CD1c-positive myeloid dendritic cell (primary cell): ENCODE measurements around the gene TRIM56.
"Not testable (repeated sequence)": the region's sequence is repeated elsewhere in the genome, so short reads cannot be mapped to it uniquely, and the experiment has no call there.

Experiments used
- DNase-seq: peaks from one replicate; pipeline ENCODE4 v3.0.0-alpha.2; 2016; ENCODE audit errors: extremely low spot score

The TRIM56 gene

GRCh38 chr7:101092266-101092905 is 7.1 kb downstream of the TRIM56 start:
- not testable (repeated sequence) for DNase-seq

GRCh38 chr7:101093906-101094305 is 8.6 kb downstream of the TRIM56 start:
- no peak for DNase-seq

- DNase-seq, result no peak
Observed at GRCh38 chr7:101094376-101094775, 9.1 kb downstream of the TRIM56 start.

DNA sequence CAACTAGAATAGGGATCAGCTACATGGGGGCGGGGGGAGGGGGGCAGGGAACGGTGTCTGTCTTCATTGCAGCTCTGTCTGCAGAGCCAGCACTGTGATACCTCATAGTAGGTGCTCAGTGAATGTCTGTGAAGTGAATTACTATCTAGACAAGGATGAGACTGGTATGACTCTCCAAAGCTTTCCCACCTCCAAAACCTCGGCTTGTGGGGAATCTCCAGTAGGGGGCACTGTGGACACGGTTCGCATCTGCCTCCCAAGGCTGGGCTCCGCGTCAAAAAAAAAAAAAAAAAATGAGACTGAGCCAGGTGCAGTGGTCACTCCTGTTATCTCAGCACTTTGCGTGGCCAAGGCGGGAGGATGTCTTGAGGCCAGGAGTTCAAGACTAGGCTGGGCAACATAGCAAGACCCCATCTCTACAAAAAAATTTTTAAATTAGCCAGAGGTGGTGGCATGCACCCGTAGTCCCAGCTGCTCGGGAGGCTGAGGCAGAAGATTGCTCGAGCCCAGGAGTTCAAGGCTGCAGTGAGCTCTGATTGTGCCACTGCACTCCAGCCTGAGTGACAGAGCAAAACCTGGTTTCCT is 9.6 kb downstream of the TRIM56 start:
- peak; percentile 62 for DNase-seq

DNA sequence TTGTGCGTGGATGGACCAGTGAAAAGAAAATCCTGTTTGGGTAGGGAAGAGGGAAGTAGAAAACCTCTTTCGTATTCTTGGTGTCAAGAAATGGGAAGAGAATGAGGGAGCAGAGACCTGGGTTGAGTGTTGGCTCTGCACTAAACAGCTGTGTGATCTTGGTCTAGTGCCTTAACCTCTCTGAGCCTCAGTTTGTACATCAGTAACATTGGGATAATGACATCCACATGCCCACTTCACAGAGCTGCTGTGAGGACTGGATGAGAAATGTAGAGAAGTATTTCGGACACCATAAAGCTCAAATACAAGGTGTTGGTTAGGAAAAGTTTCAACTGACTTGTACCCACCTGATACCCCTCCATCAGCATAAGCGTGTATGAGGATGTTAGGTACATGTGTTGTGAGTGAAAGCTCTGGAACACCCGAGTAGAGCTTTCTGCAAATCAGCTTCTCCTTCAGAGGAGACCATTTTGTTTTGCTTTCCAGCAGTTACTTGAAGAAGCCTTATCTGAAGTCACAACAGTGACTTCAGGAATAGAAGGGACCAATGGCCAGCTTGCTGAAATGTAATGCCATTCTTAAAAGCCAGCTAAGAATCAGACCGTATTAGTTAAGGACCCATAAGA is 11.2 kb downstream of the TRIM56 start:
- DNase-seq, result no peak

DNA sequence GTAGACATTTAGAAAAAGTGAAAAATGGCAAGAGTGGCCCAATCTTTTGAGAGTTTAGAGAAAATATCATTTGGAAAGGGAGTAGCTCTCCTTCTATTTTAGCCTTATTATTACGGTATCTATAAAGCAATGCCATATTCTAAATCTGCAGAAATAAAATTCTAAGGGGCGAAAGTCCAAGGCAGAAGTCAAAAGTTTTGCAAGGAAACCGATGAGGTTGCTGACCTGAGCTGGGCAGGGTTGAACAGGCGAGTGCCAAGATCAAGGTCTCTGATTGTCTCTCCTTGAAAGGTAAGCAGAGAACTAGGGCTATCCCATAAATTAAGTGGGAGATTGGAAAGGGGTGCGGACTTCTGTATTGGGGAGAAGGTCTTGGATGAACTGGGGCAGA is 11.7 kb downstream of the TRIM56 start:
- DNase-seq, result no peak

DNA sequence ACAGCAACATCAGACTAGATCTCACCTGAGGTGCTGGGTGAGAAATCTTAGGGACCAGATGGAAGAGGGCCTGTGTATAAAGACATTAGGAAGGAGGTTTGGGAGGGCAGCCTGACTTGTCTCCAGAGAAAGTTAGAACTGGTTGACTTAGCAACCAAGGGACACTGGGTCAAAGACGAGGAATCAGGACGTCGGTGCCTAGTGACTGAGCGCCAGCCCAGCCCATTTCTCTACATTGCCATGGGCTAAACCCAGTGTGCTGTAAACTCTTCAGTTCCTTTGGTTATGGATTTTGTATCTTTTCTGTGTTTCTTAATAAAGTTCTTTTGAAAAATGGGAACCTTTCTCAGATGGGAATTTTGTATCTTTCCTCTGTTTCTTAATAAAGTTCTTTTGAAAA is 12.3 kb downstream of the TRIM56 start:
- no peak for DNase-seq

DNA sequence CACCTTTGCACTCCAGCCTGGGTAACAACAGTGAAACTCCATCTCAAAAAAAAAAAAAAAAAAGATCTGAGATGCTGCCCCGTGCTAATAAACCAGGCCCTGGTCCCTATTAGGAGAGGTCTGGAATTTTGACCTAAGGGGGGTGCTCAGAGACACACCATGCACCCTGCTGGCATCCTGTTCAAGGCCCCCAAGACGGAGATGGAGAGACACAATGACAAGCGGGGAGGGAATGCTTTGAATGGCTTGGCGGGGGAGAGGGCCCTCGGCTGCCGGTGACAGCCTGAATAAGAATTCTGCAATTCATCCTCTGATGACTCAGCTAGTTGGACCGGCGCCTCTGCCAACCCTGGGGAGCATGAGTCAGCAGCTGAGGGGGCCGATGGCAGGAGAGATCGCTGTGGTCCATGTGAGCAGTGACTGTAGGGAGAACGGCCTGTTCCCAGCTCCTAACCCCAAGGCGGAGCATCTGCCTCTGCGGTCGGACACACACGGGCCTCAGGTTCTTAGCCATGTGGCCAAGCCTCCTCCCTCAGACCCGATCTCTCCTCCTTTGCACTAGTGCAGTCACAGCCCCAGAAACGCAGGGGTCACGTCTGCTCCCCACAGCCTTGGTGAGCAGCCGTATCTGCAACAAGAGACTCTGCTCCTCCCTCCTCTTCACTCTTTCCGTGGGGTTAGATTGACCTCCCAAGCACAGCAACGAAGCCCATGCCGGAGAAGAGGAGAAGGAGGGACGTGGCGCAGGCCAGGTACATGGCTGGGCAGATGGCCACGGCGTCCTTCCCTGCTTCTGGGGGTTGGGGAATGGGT is 14.9 kb downstream of the TRIM56 start:
- peak; percentile 89 for DNase-seq

DNA sequence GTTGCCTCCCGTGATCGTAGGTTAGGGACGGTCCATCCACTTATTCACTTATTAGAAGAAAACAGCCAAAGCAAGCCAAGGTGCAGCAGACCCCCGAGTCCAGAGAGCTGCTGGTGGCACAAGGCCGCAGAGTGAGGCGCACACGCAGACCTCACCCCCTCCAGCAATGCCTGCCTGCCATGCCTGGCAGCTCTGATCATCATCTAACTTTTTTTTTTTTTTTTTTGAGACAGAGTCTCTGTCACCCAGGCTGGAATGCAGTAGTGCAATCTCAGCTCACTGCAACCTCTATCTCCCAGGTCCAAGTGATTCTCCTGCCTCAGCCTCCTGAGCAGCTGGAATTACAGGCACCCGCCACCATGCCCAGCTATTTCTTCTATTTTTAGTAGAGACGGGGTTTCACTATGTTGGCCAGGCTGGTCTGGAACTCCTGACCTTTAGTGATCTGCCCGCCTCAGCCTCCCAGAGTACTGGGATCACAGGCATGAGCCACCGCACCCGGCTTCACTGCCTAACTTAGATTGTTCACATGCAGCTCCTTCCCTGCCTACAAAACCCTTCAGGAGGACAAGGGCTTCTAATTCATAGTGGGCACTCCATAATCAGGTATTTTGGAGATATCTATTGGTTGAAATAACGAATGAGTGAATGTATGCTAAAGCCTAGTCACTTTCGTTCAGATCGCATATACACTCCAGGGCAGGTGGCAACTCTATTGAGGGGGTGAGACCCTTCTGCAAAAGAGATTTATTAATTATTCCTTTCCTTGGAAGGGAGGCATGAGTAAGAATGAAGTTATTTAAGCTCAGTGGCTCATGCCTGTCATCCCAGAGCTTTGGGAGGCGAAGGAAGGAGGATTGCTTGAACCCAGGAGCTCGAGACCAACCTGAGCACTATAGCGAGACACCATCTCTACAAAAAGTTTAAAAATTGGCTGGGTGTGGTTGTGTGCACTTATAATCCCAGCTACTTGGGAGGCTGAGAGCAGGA is 15.9 kb downstream of the TRIM56 start:
- no peak for DNase-seq

GRCh38 chr7:101102026-101102425 is 16.7 kb downstream of the TRIM56 start:
- DNase-seq, result no peak

GRCh38 chr7:101103701-101104100 is 18.4 kb downstream of the TRIM56 start:
- not testable (repeated sequence) for DNase-seq

DNA sequence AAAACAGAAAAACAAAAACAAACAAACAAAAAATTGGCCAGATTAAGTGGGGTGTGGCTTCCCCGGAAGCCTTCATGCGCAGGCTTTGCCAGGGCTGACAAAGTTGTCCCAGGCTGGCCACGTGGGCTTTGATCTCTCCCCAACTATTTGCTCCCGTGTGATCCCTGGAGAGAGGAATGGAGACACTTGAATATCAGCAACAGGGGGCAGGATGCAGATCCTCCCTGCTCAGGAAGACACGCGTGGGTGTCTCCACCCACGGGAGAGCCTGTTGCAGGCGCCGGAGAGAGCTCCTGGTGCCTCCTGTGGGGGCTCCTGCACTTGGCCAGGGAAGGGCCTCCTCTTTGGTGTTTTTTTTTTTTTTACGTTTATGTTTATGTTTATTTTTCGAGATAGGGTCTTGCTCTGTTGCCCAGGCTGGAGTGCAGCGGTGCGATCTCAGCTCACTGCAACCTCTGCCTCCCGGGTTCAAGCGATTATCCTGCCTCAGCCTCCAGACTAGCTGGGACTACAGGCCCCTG is 19.0 kb downstream of the TRIM56 start:
- peak; percentile 37 for DNase-seq

DNA sequence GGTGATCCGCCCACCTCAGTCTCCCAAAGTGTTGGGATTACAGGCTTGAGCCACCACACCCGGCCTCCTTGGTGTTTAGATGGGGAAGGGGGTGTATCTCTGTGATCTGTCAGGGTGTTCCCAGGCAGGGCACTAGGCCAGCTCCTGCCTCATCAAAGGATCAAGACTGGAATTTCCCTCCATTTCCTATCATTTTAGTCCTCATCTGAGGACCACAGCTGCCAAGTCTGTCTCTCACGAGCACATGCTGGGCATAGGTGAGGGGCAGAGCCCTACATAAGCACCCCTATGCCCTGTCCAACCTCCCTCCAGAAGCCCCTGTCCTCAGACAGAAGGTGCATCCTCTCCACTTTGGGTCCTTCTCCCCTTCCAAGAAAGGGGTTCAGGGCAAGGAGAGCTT is 19.5 kb downstream of the TRIM56 start:
- no peak for DNase-seq

DNA sequence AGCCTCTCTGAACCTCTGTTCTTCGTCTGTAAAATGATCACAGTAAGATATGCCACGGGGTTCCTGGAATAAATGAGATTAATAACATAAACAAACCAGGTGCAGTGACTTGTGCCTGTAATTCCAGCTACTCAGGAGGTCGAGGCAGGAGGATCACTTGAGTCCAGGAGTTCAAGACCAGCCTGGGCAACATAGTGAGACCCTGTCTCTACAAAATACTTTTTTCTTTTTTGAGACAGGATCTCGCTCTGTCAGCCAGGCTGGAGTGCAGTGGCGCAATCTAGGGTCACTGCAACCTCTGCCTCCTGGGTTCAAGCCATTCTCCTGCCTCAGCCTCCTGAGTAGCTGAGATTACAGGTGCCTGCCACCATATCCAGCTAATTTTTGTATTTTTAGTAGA is 20.0 kb downstream of the TRIM56 start:
- DNase-seq, result not testable (repeated sequence)

DNA sequence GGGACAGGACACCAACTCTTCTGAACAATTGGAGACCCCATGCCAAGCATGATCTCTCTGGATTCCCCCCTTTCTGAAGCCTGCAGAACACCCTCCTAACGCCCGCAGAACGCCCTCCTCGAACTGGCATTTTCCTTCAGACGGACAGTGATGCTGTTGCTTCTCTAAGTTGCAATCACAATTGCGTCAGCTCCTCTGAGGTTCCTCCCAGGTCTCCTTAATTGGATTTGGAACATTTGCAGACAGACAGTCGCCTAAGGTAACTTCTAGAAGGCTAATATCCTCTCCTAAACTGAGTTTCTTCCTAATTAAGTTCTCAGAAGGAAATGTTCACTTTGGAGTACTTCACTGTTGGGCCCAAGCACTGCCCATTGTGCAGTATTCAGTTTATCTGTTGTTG is 21.1 kb downstream of the TRIM56 start:
- DNase-seq, result peak; percentile 43

DNA sequence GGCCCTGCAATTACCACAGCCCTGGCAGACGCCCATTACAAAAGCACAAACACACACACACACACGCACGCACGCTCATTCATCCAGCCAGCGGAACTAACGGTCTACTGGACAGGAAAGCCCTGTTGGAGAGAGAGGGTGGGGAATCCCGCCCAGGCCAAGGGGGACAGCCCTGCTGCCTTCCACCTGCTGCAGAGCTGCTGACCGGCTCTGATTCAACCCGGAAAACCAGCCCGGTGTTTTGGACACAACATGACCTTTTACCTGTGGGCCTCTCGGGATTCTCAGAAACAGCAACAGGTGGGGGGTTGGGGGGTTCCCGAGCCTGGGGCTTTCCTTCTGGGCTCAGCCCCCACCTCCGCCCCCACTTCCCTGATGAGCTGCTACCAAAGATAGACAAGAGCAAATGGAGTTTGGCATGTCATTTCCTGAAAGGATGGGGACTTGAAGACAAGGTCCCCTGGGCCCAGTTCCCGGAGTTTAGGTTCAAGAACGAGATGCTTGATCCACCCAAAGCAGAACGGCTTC is 23.1 kb downstream of the TRIM56 start:
- DNase-seq, result peak; percentile 89

DNA sequence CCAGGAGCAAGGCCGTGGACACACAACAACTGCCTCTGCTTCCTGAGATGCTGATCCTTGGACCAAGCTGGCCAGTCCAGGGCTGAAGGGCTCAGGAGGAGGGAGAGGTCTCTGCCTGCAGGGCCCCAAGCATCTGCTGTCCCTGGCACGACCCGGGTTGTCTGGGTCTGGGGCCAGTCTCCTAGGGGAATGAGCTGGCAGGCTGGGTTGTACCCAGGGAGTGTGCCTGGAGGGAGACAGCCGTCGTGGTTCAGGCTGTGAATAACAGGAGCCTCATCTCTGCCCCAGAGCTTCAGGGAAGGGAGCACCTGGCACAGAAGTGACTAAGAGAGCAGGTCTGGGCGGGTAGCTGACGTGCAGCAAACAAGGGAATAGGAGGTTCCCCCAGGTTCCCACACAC is 23.7 kb downstream of the TRIM56 start:
- DNase-seq, result no peak

DNA sequence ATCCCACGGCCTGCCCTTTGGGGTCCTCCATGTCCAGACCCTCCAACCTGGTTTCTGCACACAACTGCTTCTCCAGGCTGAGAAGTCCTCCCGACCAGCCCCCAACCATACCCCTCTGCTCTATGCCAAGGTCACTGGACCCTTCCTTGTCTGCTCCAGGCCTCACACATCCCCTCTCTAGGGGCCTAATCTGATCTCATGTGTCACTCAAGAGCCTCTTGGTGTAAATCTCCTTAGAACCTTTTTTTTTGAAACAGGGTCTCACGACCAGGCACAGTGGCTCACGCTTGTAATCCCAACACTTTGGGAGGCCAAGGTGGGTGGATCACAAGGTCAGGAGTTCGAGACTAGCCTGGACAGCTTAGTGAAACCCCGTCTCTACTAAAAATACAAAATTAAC is 24.1 kb downstream of the TRIM56 start:
- DNase-seq, result no peak

GRCh38 chr7:101111261-101111660 is 26.0 kb downstream of the TRIM56 start:
- DNase-seq, result no peak

DNA sequence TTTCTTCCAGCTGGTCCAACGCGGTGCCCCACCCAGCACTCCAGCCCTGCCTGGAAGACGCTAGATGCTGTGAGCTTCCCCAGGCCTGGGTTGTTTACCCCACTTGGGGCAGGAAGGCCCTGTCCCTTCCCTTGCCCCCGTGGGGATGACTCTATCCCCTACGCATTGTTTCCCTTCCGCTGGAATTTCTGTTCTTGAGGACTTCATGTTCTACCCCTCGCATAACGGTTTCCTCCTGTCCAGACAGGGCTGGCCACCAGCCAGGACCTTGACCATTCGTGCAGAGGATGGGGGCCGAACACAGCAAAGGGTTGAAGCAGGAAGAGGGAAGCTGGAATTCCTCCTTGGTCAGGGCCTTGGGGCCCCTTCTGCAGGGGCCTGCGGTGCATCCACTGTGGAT is 27.0 kb downstream of the TRIM56 start:
- no peak for DNase-seq

DNA sequence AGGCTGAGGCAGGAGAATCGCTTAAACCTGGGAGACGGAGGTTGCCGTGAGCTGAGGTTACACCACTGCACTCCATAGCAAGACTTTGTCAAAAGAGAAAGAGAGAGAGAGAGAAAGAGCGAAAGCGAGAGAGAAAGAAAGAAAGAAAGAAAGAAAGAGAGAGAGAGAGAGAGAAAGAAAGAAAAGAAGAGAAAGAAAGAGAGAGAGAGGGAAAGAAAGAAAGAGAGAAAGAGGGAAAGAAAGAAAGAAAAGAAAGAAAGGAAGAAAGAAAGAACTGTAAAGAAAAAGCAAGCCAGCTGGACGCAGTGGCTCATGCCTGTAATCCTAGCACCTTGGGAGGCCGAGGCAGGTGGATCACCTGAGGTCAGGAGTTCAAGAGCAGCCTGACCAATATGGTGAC is 27.9 kb downstream of the TRIM56 start:
- not testable (repeated sequence) for DNase-seq
